HG02763 (cell line): ENCODE results near the gene CHD9.
A peak's percentile ranks its signal among the peaks of the same experiment; 100 is the strongest.

ENCODE experiments used
- ATAC-seq: cut with Tn5 transposase; IDR thresholded peaks from one replicate; pipeline ENCODE4 v1.9.1; 2021; ENCODE audit warnings: mild to moderate bottlenecking, moderate library complexity; ENCODE audit not compliant: unreplicated experiment

CHD9 gene

GRCh38 chr16:53191413-53191812 lies 136.6 kb downstream of the CHD9 start:
- no peak for ATAC-seq

- ATAC-seq = no peak
Measured at GRCh38 chr16:53198933-53199332, 144.1 kb downstream of the CHD9 start.

GRCh38 chr16:53201900-53202299 lies 147.1 kb downstream of the CHD9 start:
- ATAC-seq = no peak

GRCh38 chr16:53202398-53202797 lies 147.6 kb downstream of the CHD9 start:
- no peak for ATAC-seq

GRCh38 chr16:53207810-53208752 lies 153.3 kb downstream of the CHD9 start:
- peak; percentile 82 for ATAC-seq

- no peak for ATAC-seq
Measured at GRCh38 chr16:53209429-53209828, 154.6 kb downstream of the CHD9 start.

GRCh38 chr16:53209877-53210276 lies 155.1 kb downstream of the CHD9 start:
- no peak for ATAC-seq

GRCh38 chr16:53211253-53211652 lies 156.5 kb downstream of the CHD9 start:
- no peak for ATAC-seq

- ATAC-seq = no peak
Measured at GRCh38 chr16:53212893-53213223, 158.1 kb downstream of the CHD9 start.

GRCh38 chr16:53213542-53213941 lies 158.8 kb downstream of the CHD9 start:
- no peak for ATAC-seq

- ATAC-seq = no peak
Measured at GRCh38 chr16:53216798-53217197, 162.0 kb downstream of the CHD9 start.

- ATAC-seq = no peak
Measured at GRCh38 chr16:53219371-53219770, 164.6 kb downstream of the CHD9 start.

- ATAC-seq = no peak
Measured at GRCh38 chr16:53219795-53220454, 165.1 kb downstream of the CHD9 start.

- ATAC-seq = no peak
Measured at GRCh38 chr16:53220585-53220984, 165.8 kb downstream of the CHD9 start.

GRCh38 chr16:53224951-53225533 lies 170.3 kb downstream of the CHD9 start:
- no peak for ATAC-seq

- ATAC-seq = no peak
Measured at GRCh38 chr16:53232826-53233529, 178.2 kb downstream of the CHD9 start.

GRCh38 chr16:53234836-53235235 lies 180.0 kb downstream of the CHD9 start:
- no peak for ATAC-seq

GRCh38 chr16:53235851-53236250 lies 181.1 kb downstream of the CHD9 start:
- ATAC-seq = no peak

GRCh38 chr16:53249331-53249730 lies 194.5 kb downstream of the CHD9 start:
- ATAC-seq = no peak

- no peak for ATAC-seq
Measured at GRCh38 chr16:53257001-53257400, 202.2 kb downstream of the CHD9 start.

- ATAC-seq = no peak
Measured at GRCh38 chr16:53258809-53259208, 204.0 kb downstream of the CHD9 start.
